GM19455 (cell line): ENCODE data around the gene KAT2A.
"Not testable (repeated sequence)": the region's sequence is repeated elsewhere in the genome, so short reads cannot be mapped to it uniquely, and the experiment has no call there.

ENCODE experiments used
- ATAC-seq: cut with Tn5 transposase; IDR thresholded peaks from one replicate; pipeline ENCODE4 v1.9.1; 2021; ENCODE audit not compliant: unreplicated experiment

The KAT2A gene

DNA sequence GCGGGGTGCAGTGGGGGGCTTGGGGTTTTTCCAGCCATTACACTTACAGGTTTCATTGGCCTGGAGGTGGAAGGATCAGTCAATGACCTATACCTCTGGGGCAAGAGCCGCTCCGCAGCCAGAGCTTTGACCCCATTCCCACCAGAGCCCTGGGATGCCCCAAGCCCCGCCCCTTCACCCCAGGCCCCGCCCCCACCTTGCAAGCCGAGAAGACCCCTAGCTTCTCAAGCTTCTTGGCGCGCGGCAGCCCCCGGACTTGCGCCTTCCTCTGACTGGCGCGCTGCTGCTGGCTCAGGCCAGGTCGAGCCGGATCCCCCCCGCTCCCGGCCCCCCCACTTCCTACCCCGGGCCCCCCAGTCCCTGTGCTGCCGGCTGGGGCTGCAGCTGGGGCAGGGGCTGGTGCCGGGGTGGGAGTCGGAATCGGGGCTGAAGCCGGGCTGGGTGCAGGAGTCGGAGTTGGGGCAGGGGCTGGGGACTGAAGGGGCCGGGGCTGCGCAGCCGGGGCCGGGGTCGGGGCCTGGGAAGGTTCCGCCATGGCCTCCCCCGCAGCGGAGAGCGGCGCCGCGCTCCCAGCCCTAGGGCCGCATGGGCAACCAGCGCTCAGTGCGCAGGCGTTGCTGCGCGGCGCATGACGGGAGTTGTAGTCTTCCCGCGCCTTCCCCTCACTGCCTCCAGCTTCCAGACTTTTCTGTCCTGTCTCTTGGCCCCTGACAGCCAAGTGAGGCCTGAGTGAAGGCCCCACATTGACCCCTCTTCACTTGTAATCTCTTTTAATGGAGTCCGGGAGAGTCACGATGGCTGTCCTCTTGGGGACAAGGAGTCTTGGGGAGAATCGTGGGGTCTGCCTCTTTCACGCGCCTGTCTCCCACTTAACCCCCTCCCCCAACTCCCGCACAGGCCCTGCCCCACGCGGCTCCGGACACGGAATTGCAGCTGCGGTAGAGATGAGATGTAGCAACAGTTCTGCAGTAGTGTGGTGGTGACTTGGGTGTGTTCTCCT is at the start of gene KAT2A:
KAT2A (minus strand) TSS at position 598 of the 1,000 bp plus-strand sequence; CDS start at position 535, 63 bp downstream.
- ATAC-seq, result no peak

DNA sequence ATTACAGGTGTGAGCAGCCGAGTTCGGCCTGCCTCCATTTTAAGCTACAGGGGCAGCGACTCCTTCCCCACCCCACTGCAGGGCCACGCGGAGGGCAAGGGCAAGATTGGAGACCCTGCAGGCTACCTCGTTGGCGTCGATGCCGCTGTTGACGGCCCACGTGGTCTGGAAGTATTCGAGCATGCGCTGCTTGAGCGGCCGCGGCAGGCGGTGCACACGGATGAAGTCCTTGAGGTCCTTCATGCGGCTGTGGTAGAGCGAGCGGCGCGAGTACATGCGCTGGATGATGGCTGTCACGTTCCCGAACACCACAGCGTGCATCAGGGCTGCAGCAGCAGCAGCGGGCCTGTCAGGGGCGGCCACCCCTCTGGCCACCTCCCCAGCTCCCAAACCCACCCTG is 48.2 kb upstream of the KAT2A start:
- ATAC-seq, result no peak

DNA sequence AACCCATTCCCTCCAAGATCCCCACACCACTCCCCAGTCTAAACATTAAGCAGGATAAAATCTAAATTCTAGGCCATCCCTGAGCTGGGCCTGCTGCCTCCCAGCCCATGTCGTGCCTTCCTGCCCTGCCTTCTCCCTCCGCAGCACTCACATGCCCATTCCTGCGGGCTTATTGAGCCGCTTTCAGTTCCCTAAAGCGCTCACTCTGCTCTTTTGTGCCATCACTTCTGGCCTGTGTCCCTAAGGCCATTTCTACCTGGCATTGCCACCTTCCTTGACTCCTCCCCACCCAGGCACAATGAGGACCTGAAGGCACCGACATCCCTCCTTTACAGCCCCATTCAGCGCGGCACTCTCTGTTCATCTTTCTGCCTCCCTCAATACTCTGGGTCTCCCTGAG is 46.6 kb upstream of the KAT2A start:
- ATAC-seq, result no peak

DNA sequence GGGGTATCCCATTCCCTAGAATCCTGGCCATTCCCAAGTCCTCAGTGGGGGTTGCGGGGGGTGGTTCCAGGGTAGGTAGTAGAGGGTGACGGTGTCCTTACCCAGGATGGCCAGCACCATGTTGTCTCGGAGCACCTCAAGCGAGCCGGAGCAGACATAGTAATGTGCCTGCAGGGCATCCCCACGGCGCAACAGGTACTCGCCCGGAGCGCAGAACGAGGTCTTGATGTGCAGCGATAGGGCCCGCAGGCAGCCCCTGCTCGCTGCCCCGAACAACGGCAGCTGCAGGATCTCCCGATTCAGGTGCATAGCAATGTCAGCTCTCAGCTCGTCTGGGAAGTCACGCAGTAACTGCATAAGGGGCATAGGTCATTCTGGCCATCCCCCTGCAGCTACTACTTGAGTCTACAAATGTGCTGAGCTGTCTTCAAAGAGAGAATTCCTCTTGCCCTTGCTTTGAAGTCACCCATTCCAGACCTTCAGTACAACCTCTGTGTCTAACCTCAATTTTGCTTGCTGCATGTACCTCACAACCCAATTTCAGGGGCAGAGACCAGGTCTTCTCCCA is 45.1 kb upstream of the KAT2A start:
- no peak for ATAC-seq

DNA sequence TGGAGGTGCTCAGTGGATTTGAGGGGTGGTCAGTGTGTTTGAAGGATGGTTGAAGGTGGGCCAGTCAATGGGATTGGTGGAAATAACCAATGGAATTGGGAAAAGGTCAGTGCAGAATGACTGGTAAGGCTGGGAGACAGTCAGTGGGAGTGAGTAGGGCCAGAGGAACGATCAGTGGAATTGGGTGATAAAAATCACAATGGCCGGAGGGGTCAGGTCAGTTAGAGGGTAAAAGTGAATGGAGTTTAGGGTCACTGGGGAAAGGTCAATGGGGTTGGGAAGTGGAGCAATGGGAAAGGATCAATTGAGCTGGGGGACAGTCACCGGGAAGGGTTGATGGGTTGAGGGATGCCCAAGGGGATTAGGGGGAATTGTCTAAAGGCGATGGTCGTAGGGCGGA is 44.6 kb upstream of the KAT2A start:
- ATAC-seq, result no peak

DNA sequence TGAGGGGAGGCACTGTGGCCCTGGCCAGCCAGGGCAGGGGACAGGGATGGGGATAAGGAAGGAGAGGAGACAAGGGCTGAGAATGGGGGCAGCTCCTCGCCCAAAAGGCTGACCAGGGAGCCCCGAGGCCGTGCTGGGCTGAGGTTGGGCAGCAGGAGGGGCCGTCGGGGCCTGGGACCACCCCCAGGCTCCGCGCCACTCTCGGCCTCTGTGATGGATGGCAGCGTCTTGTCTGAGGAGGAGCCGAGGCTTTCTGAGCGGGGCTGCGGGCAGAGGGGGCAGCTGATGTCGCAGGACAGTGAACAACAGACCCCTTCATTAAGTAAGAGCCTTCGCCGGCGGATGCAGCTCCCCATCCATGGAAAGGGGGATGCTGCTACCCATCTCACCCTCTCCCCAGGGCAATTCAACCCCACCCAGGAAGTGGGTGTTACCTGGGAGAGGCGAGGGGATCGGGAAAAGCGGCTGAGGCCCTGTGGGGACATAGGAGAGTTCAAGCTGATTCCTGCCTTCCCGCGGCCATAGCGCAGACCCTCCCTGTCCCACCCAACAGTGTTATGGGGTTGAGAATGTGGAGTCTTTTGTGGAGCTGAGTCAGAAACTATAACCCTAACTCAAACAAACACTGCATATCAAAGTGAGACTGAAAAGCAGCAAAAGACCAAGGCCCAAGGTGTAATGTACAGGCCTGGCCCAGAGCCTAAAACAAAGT is 42.7 kb upstream of the KAT2A start:
- ATAC-seq, result no peak

DNA sequence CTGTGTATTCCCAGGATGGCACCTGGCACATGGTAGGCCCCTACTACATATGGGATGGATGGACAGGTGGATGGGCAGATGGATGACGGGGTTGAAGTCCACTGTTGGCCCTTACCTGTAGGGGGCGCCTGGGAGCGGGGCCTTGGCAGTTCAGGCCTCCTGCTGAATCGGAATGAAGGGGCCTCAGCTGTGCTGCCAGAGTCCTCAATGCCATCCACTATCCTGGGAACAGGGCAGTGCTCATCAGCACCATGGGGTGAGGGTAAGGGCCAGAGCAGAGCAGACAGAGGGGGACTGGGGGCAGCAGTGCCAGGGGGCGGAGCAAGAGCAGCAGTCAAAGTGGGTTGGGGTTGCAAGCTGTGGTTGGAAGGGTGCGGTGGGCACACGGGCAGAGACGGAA is 41.9 kb upstream of the KAT2A start:
- no peak for ATAC-seq

DNA sequence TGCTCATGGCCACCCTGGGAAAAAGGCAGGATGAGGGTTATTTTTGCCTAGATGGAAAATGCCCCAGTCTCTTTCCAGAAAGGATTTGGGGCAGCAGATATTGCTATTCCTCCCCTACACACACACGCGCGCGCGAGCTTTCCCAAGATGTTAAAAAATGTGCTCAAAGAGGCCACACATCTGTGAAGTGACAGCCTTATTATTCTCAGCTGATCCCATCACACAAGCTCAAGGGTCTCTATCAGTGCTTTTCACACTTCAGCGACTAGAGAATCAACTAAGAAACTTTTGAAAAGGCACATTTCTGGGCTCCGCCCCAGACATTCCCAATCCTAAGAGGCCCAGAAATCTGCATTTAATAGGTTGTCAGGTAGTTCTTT is 39.4 kb upstream of the KAT2A start:
- no peak for ATAC-seq

DNA sequence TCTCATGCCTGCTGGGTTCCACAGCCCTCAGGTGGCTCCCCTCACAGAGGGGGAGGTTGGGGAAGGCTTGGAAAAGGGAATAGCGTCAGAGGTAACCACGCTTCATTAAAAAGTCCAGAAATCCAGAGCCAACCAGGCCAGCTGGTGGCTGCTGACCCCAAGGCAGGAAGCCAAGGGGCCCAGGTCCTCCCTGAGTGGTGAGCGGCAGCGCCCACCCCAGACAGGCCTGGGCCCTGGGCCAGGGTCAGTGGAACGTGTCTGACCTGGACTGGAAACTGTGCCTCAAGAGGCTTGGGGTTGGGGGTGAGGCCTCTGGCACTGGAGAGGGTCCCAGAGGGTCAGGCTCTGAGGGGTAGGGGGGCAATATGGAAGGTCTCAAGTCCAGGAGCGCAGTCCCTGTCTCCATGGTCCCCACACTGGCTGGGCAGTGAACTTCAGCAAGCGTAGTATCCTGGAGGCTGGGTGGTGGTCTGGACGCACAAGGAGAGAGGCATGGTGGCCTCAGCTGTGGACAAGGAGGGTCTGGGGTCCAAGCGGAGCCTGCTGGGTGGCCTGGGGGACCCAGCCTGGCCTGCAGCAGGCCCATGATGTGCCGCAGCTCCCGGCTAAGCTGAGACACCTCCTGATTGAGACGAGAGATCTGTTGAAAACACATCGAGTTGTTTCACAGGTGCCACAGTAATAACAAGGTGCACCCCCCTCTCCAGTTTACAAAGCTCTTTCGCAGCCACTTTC is 38.8 kb upstream of the KAT2A start:
- ATAC-seq, result no peak

DNA sequence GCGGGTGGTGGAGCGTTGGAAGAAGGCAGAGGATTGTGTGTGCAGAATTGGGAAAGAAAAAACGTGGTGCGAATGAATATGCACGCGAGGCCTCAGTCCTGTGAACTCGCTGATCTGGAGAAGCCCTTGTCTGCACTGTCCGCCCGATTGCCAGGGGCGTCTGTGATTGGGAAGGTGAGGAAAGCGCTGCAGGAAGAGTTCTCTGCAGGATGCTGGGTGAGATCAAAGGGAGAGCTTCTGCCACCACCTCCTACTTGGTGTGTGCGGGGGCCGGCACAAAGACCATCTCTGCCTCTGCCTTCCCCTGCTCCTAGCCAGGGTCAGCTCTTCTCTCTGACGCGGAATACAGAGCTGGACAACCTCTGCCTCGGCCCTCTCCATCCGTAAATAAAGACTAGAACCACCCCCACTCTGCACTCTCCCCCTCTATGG is 34.5 kb upstream of the KAT2A start:
- ATAC-seq, result no peak

DNA sequence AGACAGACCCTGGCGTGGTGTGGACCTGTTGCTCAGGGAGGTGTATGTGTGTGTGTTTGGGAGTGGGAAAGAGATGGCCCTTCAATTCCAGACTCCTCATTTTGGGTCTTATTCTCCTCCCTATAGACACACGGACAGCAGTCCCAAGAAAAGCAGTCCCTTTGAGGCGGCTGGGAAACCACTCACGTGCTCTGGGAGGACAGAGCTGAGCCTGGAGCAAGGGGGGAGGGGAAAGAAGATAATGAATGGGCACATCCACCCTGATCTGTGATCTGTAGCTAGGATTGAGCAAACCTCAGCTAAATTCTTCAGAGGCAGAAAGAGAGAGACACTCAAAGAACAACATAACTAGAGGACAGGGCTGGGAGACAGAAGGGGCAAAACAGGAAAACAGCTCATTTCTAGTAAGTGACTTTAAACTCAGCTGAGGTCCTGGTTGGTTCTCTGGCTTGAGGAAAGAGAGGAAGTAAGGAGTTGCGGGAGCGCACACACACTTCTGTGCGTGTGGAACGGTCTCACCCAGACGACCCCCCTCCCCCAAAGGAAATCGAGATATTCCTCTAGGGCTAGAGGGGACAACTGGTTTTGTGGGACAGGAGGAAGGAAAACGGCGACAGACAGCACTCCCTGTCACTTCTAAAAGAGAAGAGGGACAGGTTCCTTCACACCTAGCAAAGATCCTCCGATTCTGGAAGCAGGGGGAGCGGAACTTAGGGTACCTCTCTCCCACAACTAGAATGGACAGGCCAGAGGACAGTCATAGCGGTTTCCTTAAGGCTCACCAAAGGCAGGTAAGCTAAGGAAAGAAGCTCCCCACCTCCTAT is 33.0 kb upstream of the KAT2A start:
- no peak for ATAC-seq

DNA sequence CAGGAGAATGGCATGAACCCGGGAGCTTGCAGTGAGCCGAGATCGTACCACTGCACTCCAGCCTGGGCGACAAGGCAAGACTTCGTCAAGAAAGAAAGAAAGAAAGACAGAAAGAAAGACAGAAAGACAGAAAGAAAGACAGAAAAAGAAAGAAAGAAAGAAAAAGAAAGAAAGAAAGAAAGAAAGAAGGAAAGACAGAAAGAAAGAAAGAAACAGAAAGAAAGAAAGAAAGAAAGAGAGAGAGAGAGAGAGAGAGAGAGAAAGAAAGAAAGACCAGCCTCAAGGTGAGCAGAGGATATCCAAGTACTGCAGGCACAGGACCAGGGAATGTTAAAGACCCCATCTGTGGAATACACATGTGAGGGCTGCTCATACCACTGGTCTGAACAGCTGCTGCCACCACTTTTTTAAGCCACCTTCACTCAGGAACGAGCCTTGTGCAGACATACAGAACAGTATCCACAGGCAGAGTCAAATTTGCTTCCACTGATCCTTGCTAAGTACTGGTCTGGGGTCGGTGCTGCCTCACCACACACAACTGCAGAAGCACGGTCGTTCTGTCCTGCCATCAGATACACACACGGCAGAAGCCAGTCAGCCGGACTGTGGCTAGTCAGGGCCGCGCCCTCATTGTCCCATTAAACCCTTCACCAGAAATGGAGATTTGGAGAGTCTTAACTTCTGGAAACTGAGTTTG is 25.9 kb upstream of the KAT2A start:
- no peak for ATAC-seq

DNA sequence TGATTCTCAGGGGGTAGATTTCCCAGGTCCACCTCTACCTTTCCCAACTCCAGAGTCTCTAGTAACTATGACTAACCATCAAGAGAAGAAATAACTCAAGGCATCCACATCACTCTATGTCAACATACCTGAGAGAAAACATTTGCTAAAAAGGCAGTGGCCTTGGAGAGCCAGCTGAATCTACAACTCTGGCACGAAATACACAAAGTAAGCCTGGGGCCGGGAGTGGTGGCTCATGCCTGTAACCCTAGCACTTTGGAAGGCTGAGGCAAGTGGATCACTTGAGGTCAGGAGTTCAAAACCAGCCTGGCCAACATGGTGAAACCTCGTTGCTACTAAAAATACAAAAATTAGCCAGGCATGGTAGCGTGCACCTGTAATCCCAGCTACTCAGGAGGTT is 22.0 kb upstream of the KAT2A start:
- not testable (repeated sequence) for ATAC-seq

DNA sequence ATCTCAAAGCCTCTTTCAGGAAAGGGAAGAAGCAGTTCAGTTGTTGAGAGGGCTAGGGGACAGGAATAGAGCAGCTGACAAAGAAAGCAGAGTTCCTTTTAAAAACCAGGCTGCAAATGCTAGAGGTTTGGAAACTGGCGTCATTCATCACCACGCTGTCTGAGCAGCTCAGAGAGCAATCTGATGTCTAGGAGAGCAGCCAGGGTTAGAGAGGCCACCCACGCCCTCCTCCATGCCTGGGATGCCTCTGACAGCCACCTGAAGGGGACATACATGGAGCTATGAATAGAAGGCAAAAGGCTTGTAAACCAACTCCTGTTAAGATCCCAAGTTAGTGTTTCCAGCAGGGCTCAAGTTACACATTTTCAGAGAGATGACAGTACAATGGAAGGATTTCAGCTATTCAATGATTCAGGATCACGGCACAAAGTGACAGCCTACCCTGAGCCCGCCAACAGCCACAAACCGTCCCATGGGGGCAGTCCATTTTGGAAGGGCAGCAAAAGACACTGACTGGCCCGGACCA is 21.3 kb upstream of the KAT2A start:
- no peak for ATAC-seq

DNA sequence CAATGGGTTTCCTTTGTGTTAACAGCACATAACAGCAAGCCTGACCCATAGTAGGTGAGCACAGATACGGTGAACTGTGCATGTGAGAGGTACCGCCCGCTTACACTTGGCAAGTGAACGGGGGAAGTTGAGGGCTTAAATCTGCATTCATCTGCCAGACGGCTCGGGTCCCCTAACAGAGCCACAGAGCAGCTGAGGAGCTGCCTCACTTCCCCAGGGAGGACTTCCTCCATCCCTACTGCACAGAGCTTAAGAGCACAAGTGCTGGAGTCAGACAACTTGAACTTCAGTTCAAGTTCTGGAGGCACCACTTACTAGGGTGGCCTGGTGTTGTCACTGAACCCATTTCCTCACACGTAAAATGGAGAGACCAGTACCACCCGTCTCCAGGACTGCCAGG is 20.2 kb upstream of the KAT2A start:
- no peak for ATAC-seq

DNA sequence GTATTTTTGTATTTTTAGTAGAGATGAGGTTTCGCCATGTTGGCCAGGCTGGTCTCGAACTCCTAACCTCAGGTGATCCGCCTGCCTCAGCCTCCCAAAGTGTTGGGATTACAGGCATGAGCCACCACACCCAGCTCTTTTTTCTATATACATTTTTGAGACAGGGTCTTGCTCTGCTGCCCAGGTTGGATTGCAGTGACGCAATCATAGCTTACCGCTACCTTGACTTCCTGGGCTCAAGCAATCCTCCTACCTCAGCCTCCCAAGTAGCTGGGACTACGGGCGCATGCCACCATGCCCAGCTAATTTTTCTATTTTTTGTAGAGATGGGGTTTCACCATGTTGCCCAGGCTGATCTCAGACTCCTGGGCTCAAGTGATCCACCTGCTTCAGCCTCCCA is 19.5 kb upstream of the KAT2A start:
- ATAC-seq, result not testable (repeated sequence)

DNA sequence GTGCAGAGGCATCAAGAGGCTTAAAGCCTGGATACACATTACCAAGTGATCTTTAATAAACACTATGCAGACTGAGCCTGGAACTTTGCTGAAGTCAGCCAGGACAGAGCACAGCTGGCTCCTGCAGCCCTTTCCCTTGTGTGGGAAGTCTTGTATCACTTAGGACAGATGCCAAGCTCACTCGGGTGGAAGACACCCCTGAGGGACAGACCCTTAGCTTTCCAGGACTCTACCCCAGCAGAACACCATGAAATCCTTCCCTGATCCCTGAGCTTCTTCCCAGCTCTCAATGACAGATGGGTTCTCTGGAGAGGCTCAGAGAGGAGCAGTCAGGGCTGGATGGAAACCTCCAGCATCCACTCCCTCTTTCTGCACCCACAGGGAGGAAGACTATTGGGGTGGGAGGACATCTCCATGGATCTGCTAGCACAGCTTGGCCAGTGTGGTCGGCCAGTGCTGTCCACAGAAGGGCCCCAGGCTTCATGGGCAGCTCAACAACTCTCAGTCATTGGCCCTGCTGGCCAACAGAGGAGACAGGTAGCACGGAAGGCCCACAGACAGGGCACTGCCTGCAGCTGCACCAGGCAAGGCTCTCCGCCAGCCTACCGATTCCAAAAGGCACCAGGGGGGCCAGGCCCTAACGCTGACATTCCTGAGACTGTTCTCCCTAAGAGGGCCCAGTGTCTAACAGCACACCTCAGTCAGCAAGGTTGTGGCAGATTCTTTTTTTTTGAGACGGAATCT is 17.8 kb upstream of the KAT2A start:
- no peak for ATAC-seq

DNA sequence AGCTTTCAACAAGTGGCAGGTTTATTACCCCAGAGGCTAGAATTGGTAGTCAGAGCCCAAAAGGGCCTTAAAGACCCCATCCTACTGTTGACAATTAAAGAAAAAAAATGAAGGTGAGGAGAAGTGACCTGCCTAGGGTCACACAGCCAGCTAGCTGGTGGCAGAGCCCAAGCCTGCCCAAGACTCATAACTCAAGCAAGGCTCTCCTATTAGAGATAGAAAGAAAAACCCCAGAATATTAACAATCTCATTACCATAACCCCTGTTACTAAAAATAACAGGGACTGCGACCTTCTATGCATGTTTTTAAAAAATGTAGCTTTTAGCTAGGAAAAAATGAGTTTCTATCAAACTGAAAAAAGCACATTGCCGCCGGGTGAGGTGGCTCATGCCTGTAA is 15.5 kb upstream of the KAT2A start:
- ATAC-seq, result no peak
